ENCODE data around the gene GNG3. TPM values are rescaled to one million over a fixed set of nuclear protein-coding genes. Genes with fewer than 3 reads are reported as not detected.
A peak's percentile ranks its signal among the peaks of the same experiment; 100 is the strongest.
"Not testable (repeated sequence)": the region's sequence is repeated elsewhere in the genome, so short reads cannot be mapped to it uniquely, and the experiment has no call there.

Gene GNG3
- total RNA-seq, 1 donor = not detected

DNA sequence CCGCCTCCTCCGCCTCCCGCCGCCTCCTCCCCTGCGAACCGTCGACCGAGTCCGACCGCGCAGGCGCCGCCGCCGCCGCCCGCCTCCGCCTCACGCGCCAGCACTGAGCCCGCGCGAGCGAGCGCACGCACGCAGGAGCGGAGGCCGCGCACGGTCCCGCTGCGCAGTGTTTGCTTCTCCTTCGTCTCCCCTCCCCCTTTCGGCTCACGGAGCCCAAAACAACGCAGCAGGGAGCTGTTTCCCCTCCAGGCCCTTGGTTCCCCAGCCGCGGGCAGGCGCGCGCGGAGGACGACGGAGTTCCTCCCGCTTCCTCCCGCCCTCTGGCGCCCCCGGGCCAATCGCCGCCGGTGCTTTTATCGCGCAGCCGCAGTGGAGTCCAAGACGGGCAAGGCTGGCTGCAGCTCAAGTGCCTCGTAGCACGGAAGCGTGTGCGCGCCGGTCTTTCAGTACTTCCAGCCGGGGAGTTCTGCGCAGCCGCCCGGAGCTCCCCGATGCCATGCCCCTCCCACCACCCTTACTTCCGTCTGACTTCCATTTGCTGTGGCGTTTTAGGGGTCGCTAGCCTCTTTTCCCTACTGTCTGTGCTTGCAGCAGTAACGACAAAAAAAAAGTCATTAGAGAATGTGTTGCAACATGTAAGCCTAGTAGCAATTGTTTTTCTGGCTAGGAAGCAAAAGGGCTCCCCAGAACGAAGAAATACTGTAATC is 19.8 kb downstream of the GNG3 start, which contains the start of gene HNRNPUL2:
Gene HNRNPUL2 (minus strand): TSS at position 293 of the 707 bp plus-strand sequence. CDS start 301 bp downstream, outside the sequence.
- peak within 1 kb of the TSS; percentile 98 for H3K4me3 ChIP-seq (ENCODE audit: low read depth, low read length)
- TF ChIP-seq, protein P1, sequence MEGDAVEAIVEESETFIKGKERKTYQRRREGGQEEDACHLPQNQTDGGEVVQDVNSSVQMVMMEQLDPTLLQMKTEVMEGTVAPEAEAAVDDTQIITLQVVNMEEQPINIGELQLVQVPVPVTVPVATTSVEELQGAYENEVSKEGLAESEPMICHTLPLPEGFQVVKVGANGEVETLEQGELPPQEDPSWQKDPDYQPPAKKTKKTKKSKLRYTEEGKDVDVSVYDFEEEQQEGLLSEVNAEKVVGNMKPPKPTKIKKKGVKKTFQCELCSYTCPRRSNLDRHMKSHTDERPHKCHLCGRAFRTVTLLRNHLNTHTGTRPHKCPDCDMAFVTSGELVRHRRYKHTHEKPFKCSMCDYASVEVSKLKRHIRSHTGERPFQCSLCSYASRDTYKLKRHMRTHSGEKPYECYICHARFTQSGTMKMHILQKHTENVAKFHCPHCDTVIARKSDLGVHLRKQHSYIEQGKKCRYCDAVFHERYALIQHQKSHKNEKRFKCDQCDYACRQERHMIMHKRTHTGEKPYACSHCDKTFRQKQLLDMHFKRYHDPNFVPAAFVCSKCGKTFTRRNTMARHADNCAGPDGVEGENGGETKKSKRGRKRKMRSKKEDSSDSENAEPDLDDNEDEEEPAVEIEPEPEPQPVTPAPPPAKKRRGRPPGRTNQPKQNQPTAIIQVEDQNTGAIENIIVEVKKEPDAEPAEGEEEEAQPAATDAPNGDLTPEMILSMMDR (IDR thresholded peaks at IDR 0.05; ENCODE audit: insufficient read depth, low read length) = no peak
- DNase-seq (ENCODE audit: low read depth) = peak; percentile 99

DNA sequence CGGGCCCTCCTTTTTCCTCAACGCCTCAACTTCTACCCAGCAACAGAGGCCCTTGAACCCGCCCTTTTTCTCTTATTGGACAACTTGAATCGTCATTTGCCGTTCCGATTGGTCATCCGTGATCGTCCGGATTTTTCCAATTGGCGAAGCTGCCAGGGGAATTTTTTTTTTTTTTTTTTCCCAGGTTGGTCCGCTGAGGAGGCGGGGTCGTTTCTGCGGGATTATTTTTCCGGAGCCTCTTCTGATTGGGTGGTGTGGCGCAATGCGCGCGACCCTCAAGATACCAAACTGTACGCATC is 20.3 kb downstream of the GNG3 start:
- peak overlapping the region; percentile 98 for H3K4me3 ChIP-seq (ENCODE audit: low read depth, low read length)
- TF ChIP-seq, protein P1 (IDR thresholded peaks at IDR 0.05; ENCODE audit: insufficient read depth, low read length) = no peak
- peak; percentile 99 for DNase-seq (ENCODE audit: low read depth)

DNA sequence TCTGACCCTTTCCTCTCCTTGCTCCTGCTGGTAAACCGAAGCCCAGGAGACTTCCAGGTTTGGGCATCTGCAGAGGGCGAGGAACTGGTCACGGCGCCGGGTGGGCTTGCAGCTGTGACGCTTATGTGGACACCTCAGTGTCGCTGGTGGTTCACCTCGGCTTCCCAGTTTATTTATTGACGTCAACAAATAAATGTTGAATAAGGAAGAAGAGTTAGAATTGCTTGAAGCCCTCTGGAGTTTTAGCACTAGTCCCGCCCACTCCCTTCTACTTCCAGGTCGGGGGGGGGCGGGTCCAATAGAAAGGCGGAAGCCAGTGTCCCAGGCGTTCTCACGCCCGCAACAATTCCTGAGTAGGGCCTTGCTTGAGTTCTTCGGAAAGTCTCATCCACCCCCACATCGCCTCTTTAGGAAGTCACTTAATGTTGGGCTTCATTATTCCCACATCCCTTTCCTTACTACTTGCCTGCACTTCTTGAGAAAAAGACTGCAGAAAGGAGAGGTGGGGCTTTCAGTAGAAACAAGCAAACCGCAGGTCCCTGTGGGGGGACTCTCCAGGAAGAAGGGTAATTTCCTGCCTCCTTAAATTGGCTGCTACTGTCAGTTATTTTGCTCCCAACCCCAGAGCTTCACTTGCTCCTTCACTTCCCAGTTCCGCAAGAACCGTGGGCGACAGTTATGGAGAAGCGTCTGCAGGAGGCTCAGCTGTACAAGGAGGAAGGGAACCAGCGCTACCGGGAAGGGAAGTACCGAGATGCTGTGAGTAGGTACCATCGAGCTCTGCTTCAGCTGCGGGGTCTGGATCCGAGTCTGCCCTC is 20.9 kb downstream of the GNG3 start, which contains the start of gene TTC9C:
Gene TTC9C (plus strand): TSS at position 316 of the 818 bp plus-strand sequence. CDS start 363 bp downstream, at position 679.
- peak; percentile 80 for DNase-seq (ENCODE audit: low read depth)
- H3K4me3 ChIP-seq (ENCODE audit: low read depth, low read length) = peak within 1 kb of the TSS; percentile 98
- TF ChIP-seq, protein P1 (IDR thresholded peaks at IDR 0.05; ENCODE audit: insufficient read depth, low read length) = no peak

DNA sequence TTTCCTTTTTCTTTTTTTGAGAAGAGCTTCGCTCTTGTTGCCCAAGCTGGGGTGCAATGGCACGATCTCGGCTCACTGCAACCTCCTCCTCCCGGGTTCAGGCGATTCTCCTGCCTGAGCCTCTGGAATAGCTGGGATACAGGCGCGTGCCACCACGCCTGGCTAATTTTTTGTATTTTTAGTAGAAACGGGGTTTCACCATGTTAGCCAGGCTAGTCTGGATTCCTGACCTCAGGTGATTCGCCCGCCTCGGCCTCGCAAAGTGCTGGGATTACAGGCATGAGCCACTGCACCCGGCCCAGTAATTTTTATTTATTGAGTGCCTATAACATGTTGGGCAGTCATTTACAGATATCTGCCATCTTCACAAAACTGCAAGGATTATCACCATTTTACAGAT is 22.6 kb downstream of the GNG3 start:
- DNase-seq (ENCODE audit: low read depth) = not testable (repeated sequence)
- peak overlapping the region; percentile 98 for H3K4me3 ChIP-seq (ENCODE audit: low read depth, low read length)

DNA sequence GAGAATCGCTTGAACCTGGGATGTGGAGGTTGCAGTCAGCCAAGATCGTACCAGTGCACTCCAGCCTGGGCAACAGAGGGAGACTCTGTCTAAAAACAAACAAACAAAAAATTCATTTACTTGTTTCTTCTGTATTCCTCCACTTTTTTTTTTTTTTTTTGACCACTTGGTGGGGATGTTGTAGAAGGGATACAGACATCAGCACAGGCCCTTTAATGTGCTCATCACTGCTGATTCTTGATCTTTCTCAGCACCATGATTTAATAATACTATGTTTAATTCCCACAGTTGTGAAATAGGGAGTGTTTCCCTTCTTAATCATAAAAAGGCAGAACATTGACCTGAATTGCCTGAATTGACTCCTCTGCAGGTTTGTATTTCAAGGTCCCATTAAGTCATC is 25.4 kb downstream of the GNG3 start:
- TF ChIP-seq, protein P1 (IDR thresholded peaks at IDR 0.05; ENCODE audit: insufficient read depth, low read length) = no peak
- no peak overlapping the region for H3K4me3 ChIP-seq (ENCODE audit: low read depth, low read length)
- DNase-seq (ENCODE audit: low read depth) = peak; percentile 36

DNA sequence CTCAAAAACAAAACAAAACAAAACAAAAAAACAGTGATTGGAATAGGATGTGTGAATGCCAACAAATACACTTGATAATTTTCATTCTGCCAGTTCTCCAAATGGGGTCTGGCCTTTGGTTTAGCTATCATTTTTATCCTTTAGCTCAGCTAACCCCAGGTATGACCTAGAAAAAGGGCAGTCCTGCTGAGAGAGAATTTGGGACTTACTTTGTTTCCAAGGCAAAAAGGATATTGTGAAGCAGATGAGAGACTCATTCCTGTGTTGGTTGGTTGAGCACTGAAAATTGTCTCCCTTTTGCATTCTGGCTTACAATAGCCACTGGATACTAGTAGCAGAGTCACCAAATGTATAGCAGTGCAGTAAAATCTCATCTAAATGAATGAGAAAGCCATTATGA is 29.7 kb downstream of the GNG3 start:
- TF ChIP-seq, protein P1 (IDR thresholded peaks at IDR 0.05; ENCODE audit: insufficient read depth, low read length) = no peak
- no peak overlapping the region for H3K4me3 ChIP-seq (ENCODE audit: low read depth, low read length)
- DNase-seq (ENCODE audit: low read depth) = no peak

DNA sequence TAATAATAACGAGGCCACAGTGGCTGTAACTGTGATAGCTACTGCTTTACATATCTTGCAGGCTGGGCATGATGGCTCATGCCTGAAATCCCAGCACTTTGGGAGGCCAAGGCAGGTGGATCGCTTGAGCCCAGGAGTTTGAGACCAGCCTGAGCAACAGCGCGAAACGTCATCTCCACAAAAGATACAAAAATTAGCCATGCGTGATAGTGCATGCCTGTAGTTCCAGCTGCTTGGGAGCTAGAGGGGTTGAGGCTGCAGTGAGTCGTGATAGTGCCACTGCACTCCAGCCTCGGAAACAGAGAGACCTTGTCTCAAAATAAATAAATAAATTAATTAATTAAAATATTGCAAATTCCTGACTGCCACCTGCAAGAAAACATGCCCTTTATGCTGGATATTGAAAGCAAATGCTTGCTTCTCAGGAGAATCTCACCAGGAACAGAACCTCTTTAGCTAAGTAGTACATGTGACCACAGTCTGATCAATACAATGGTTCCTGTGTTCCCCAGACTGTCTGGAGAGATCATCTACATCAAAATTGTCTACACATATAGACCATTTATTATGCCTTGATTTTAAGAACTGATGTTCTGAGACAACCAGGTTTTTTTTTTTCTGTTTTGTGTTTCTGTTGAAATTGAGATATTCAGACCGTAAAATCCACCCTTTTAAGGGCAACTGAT is 40.1 kb downstream of the GNG3 start:
- no peak for DNase-seq (ENCODE audit: low read depth)
- TF ChIP-seq, protein P1 (IDR thresholded peaks at IDR 0.05; ENCODE audit: insufficient read depth, low read length) = no peak
- no peak overlapping the region for H3K4me3 ChIP-seq (ENCODE audit: low read depth, low read length)

DNA sequence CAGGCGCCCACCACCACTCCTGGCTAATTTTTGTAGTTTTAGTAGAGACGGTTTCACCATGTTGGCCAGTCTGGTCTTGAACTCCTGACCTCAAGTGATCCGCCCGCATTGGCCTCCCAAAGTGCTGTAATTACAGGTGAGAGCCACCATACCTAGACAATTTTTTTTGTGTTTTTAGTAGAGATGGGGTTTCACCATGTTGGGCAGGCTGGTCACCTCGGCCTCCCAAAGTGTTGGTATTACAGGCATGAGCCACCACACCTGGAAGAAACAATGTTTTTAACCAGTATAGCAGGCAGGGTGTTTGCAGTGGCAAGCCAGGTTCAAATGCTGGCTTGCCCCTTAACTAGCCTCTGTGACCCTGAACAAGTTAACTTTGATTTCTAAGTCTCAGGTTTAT is 42.5 kb downstream of the GNG3 start:
- not testable (repeated sequence) for H3K4me3 ChIP-seq (ENCODE audit: low read depth, low read length); DNase-seq (ENCODE audit: low read depth)

Measured in fibroblast of the aortic adventitia (primary cell).